ENCODE results near the gene MEGF8.

- TF ChIP-seq EZH2 (IDR thresholded peaks at IDR 0.05; ENCODE audit: insufficient read depth, poor library complexity, severe bottlenecking) (no peak), EZH2phosphoT487 (IDR thresholded peaks at IDR 0.05; ENCODE audit: insufficient read depth, low read depth) (no peak)
Observed at GRCh38 chr19:42421101-42421500, 95.7 kb downstream of the MEGF8 start.
